HEK293 (cell line): ENCODE data around the gene OLFM2.
A peak's percentile ranks its signal among the peaks of the same experiment; 100 is the strongest.

Source experiments
- ATF2 ChIP-seq: fragments of 450-650 bp; formaldehyde crosslinking; IDR thresholded peaks from 2 replicates; pipeline ENCODE4 v1.5.1; 2016; ENCODE audit warnings: missing biosample characterization, missing genetic modification characterization, low read depth
- GFI1B ChIP-seq: fragments of 450-650 bp; formaldehyde crosslinking; IDR thresholded peaks from 2 replicates; pipeline ENCODE4 v1.5.1; 2016; ENCODE audit warnings: missing biosample characterization, missing genetic modification characterization
- HOXC10 ChIP-seq: sonication (generic); formaldehyde crosslinking; IDR thresholded peaks from 2 replicates; pipeline ENCODE4 v1.8.1; 2023; ENCODE audit warnings: mild to moderate bottlenecking, missing genetic modification reagents
- KLF1 ChIP-seq: fragments of 450-650 bp; formaldehyde crosslinking; IDR thresholded peaks from 2 replicates; pipeline ENCODE4 v1.5.1; 2016; ENCODE audit warnings: missing biosample characterization, missing genetic modification characterization
- KLF7 ChIP-seq: fragments of 450-650 bp; formaldehyde crosslinking; IDR thresholded peaks from 2 replicates; pipeline ENCODE4 v1.5.1; 2016; ENCODE audit warnings: missing biosample characterization, missing genetic modification characterization, borderline replicate concordance
- PRDM10 ChIP-seq: fragments of 450-650 bp; formaldehyde crosslinking; IDR thresholded peaks from 2 replicates; pipeline ENCODE4 v1.5.1; 2016; ENCODE audit warnings: missing biosample characterization, missing genetic modification characterization
- PRDM4 ChIP-seq: fragments of 450-650 bp; formaldehyde crosslinking; IDR thresholded peaks from 2 replicates; pipeline ENCODE4 v1.5.1; 2017; ENCODE audit warnings: missing biosample characterization, missing genetic modification characterization
- SALL2 ChIP-seq: fragments of 450-650 bp; formaldehyde crosslinking; IDR thresholded peaks from 2 replicates; pipeline ENCODE4 v1.5.0; 2017; ENCODE audit warnings: missing biosample characterization, mild to moderate bottlenecking, missing genetic modification characterization, borderline replicate concordance
- SP3 ChIP-seq: fragments of 450-650 bp; formaldehyde crosslinking; IDR thresholded peaks from 2 replicates; pipeline ENCODE4 v1.5.1; 2016; ENCODE audit warnings: missing biosample characterization, missing genetic modification characterization
- ZBTB26 ChIP-seq: fragments of 450-650 bp; formaldehyde crosslinking; optimal IDR thresholded peaks from 2 replicates; pipeline ENCODE3; 2016; ENCODE audit warnings: missing biosample characterization, mild to moderate bottlenecking, missing genetic modification characterization
- ZFHX2 ChIP-seq: fragments of 450-650 bp; formaldehyde crosslinking; conservative IDR thresholded peaks from 2 replicates; pipeline ENCODE4 v1.5.1; 2016; ENCODE audit warnings: missing biosample characterization, missing genetic modification characterization
- ZFP41 ChIP-seq: fragments of 450-650 bp; formaldehyde crosslinking; IDR thresholded peaks from 2 replicates; pipeline ENCODE4 v1.5.1; 2016; ENCODE audit warnings: missing biosample characterization, missing genetic modification characterization, borderline replicate concordance
- ZNF23 ChIP-seq: fragments of 450-650 bp; formaldehyde crosslinking; IDR thresholded peaks from 2 replicates; pipeline ENCODE4 v1.5.1; 2016; ENCODE audit warnings: missing biosample characterization, missing genetic modification characterization, borderline replicate concordance
- ZNF274 ChIP-seq, 2 experiments: fragments of 200-500 bp in 1 of 2; fragments of 450-650 bp in 1 of 2; sonication (Bioruptor generic) in 1 of 2; formaldehyde crosslinking in 1 of 2; IDR thresholded peaks; 2 replicates each; pipeline versions ENCODE4 v1.5.1 to v1.6.1; 2014 to 2016; ENCODE audit warnings: borderline replicate concordance in 1 of 2, inconsistent platforms in 1 of 2, low read length in 1 of 2, missing biosample characterization in 1 of 2, missing genetic modification characterization in 1 of 2
- ZNF292 ChIP-seq: fragments of 450-650 bp; formaldehyde crosslinking; IDR thresholded peaks from 2 replicates; pipeline ENCODE4 v1.5.1; 2016; ENCODE audit warnings: low read depth, missing biosample characterization, missing genetic modification characterization, borderline replicate concordance
- ZNF341 ChIP-seq: fragments of 450-650 bp; formaldehyde crosslinking; IDR thresholded peaks from 2 replicates; pipeline ENCODE4; 2016; ENCODE audit warnings: low read depth, missing biosample characterization, missing genetic modification characterization
- ZNF366 ChIP-seq: fragments of 450-650 bp; formaldehyde crosslinking; conservative IDR thresholded peaks from 2 replicates; pipeline ENCODE4 v1.5.1; 2016; ENCODE audit warnings: missing biosample characterization, missing genetic modification characterization
- ZNF391 ChIP-seq: fragments of 450-650 bp; formaldehyde crosslinking; IDR thresholded peaks from 2 replicates; pipeline ENCODE4 v1.5.1; 2016; ENCODE audit warnings: low read depth, missing biosample characterization, missing genetic modification characterization, borderline replicate concordance
- ZNF404 ChIP-seq: fragments of 450-650 bp; formaldehyde crosslinking; IDR thresholded peaks from 2 replicates; pipeline ENCODE4 v1.5.1; 2017; ENCODE audit warnings: missing biosample characterization, missing genetic modification characterization
- ZNF426 ChIP-seq: fragments of 450-650 bp; formaldehyde crosslinking; IDR thresholded peaks from 2 replicates; pipeline ENCODE4 v1.5.1; 2017; ENCODE audit warnings: missing biosample characterization, missing genetic modification characterization, mild to moderate bottlenecking, inconsistent platforms, moderate library complexity
- ZNF449 ChIP-seq: fragments of 450-650 bp; formaldehyde crosslinking; IDR thresholded peaks from 2 replicates; pipeline ENCODE4 v1.5.1; 2017; ENCODE audit warnings: missing biosample characterization, mild to moderate bottlenecking, missing genetic modification characterization, moderate library complexity
- ZNF473 ChIP-seq: fragments of 450-650 bp; formaldehyde crosslinking; IDR thresholded peaks from 2 replicates; pipeline ENCODE4 v1.5.1; 2017; ENCODE audit warnings: missing biosample characterization, missing genetic modification characterization
- ZNF488 ChIP-seq: fragments of 450-650 bp; formaldehyde crosslinking; IDR thresholded peaks from 2 replicates; pipeline ENCODE4 v1.5.1; 2016; ENCODE audit warnings: missing biosample characterization, missing genetic modification characterization
- ZNF660 ChIP-seq: fragments of 450-650 bp; IDR thresholded peaks from 2 replicates; pipeline ENCODE4 v1.5.1; 2018; ENCODE audit warnings: missing biosample characterization, mild to moderate bottlenecking, missing genetic modification characterization
- ZNF768 ChIP-seq: fragments of 450-650 bp; formaldehyde crosslinking; IDR thresholded peaks from 2 replicates; pipeline ENCODE4 v1.5.1; 2018; ENCODE audit warnings: missing biosample characterization, mild to moderate bottlenecking, missing genetic modification characterization
- ZNF776 ChIP-seq: fragments of 450-650 bp; formaldehyde crosslinking; IDR thresholded peaks from 2 replicates; pipeline ENCODE4 v1.5.0; 2017; ENCODE audit warnings: missing biosample characterization, missing genetic modification characterization, borderline replicate concordance
- ZNF792 ChIP-seq: fragments of 450-650 bp; formaldehyde crosslinking; IDR thresholded peaks from 2 replicates; pipeline ENCODE4 v1.5.1; 2016; ENCODE audit warnings: missing biosample characterization, missing genetic modification characterization
- ZNF843 ChIP-seq: fragments of 450-650 bp; formaldehyde crosslinking; IDR thresholded peaks from 2 replicates; pipeline ENCODE4 v1.5.1; 2016; ENCODE audit warnings: missing biosample characterization, missing genetic modification characterization

OLFM2 gene

GRCh38 chr19:9834726-9835506 lies 101.4 kb downstream of the OLFM2 start, which contains the start of gene PIN1 (continued):
- TF ChIP-seq ZNF341: peak; percentile 99
- TF ChIP-seq KLF1: peak; percentile 88
- no peak for TF ChIP-seq ZNF768
- no peak for TF ChIP-seq ZNF23 (tag by site-specific recombination)
- no peak for TF ChIP-seq ZNF366 (tag by site-specific recombination)
- no peak for TF ChIP-seq GFI1B (tag by site-specific recombination)
- TF ChIP-seq HOXC10 (CRISPR knock-in tag): no peak
- TF ChIP-seq SALL2 (tag by site-specific recombination): no peak
- peak; percentile 29; the same call in 1 of the 2 replicates for TF ChIP-seq ZNF660
- TF ChIP-seq ZFHX2: peak; percentile 88
- TF ChIP-seq ZNF391 (tag by site-specific recombination): no peak
- peak; percentile 100 for TF ChIP-seq SP3
- no peak for TF ChIP-seq KLF7 (tag by site-specific recombination)
- no peak for TF ChIP-seq ZNF776 (tag by site-specific recombination)
- no peak for TF ChIP-seq ZNF843 (tag by site-specific recombination)
- no peak for TF ChIP-seq PRDM4 (tag by site-specific recombination)
- TF ChIP-seq ZFP41 (tag by site-specific recombination): no peak
- TF ChIP-seq ZNF449 (tag by site-specific recombination): no peak
- TF ChIP-seq PRDM10: 0 out of 2 replicates have a peak, but pooled peaks have one; percentile 19
- TF ChIP-seq ZNF404 (tag by site-specific recombination): no peak
- TF ChIP-seq ZBTB26 (tag by site-specific recombination): peak; percentile 81
- no peak for TF ChIP-seq ZNF488
- no peak for TF ChIP-seq ATF2 (tag by site-specific recombination)
- TF ChIP-seq ZNF792 (tag by site-specific recombination): no peak
- no peak for TF ChIP-seq ZNF292 (tag by site-specific recombination)
- no peak for TF ChIP-seq ZNF274 (IDR thresholded peaks at IDR 0.05; ENCODE audit: low read length)
- no peak for TF ChIP-seq ZNF274 (tag by site-specific recombination; IDR thresholded peaks at IDR 0.05; ENCODE audit: borderline replicate concordance)
- TF ChIP-seq ZNF426 (tag by site-specific recombination): no peak
- TF ChIP-seq ZNF473: no peak
